VCaP (cell line): ENCODE results near the gene DRAP1.

Source experiments
- H3K27ac ChIP-seq: fragments of 450-650 bp; 2 replicates; pipeline ENCODE4 v1.5.1; 2017
- CTCF ChIP-seq: fragments of 450-650 bp; conservative IDR thresholded peaks from 2 replicates; pipeline ENCODE4 v1.5.1; 2017; ENCODE audit warnings: mild to moderate bottlenecking, moderate library complexity

Gene DRAP1

GRCh38 chr11:65915821-65916251 is 3.4 kb upstream of the DRAP1 start:
- no peak for TF ChIP-seq CTCF
- H3K27ac ChIP-seq: no peak overlapping the region

GRCh38 chr11:65916391-65916790 is 2.8 kb upstream of the DRAP1 start:
- peak overlapping the region; percentile 100; the same call in 1 of the 2 replicates for H3K27ac ChIP-seq
- TF ChIP-seq CTCF: no peak

DNA sequence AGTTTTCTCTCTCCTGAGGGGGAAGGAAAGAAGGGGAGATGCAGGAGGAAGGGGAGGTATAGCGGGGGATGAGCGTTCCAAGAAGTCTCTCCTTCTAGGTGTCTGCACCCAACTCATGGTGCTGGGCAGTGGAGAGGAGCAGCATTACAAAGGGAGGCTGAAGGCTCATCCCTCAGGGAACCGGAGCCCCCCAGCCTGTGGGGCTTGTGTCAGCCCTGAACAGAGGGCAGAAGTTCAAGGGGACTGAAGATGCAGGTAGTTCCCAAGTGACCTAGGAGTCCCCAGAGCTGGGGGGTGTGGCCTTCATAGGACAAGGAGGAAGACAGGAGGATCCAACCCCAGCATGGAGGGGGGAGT is 2.2 kb upstream of the DRAP1 start:
- TF ChIP-seq CTCF: no peak
- H3K27ac ChIP-seq: peak overlapping the region; percentile 100; the same call in 1 of the 2 replicates

GRCh38 chr11:65917434-65918210 is 1.6 kb upstream of the DRAP1 start:
- TF ChIP-seq CTCF: no peak
- peak overlapping the region; percentile 100 for H3K27ac ChIP-seq

DNA sequence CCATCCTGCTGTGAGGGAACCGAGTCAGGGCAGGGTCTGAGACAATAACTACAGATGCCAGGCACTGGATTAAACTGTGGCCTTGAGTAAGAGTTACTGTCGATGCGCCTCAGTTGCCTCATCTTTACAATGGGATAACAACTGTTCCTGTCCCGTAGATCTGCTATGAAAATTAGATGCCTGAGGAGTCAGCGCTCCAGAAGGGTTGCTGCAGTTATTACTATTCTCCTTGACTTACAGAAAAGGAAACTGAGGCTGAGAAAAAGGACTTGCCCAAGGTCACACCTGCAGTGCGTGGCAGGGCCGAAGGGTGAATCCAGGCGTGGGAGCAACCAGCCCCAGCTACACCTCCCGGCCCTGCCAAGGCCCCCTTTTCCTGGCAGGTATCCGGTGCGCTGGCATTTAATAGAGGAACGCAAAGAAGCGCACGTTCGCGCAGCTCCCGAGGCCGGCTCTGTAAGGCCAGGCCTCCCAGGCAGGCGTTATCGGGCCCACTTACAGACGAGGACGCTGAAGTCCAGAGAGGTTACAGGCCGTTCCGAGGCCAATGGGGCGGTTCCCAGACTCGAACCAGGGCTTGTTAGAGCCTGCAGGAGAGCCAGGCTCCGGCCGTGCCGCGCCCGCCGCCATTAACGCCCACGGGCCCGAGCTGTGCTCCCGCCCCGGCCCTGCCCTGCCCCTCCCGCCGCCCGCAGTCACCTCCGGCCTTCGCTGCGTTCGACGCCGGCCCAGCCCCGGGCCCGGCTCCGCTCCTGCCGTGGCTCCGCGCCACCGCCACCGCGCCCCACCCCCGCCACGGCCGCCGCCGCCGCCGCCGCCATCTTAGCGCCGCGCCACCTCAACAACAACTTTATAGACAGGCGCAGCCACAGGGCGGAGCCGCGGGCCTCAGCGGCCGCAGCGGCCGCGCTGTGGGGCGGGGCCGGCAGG is 750 bp upstream of the DRAP1 start, which contains the start of gene C11orf68:
Gene C11orf68, minus strand, starts transcription at position 852 of the 930 bp plus-strand sequence. Its CDS starts 31 bp downstream, at position 821.
- TF ChIP-seq CTCF: no peak
- peak within 1 kb of the TSS; percentile 100 for H3K27ac ChIP-seq

DNA sequence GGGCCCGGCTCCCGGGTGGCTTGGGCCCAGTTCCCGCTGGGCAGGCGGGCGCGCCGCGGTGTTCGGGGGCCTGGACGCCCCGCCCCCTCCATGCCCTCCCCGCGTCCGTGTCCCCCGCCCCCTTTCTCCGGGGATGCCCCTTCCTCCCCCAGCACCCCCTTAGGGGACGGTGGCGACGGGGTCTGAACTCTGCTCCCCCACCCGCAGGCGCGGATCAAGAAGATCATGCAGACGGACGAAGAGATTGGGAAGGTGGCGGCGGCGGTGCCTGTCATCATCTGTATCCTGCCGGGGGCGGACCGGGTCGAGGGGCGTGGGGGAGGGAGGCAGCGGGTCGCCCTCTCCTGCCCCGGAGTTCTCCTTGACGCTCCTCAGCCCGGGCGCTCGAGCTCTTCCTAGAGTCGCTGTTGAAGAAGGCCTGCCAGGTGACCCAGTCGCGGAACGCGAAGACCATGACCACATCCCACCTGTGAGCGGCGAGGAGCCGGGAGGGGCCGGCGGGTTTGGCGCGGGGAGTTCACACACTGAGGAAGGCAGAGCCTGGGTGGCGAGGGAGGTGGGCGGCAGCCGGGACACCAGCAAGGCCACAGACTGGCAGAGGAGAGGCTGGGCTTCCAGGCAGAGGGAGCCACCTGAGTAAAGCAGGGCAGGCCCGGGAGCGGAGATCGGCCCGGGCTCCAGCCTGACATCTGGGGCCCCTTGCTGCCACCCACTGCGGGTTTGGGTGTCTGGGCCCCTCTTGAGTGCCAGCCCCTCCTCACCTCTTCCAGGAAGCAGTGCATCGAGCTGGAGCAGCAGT is 546 bp downstream of the DRAP1 start:
- H3K27ac ChIP-seq: peak overlapping the region; percentile 100
- no peak for TF ChIP-seq CTCF
